Measurements from ENCODE around the gene ONECUT1. TPM values are rescaled to one million over a fixed set of nuclear protein-coding genes. Genes with fewer than 3 reads are reported as not detected.
"Not testable (repeated sequence)": the region's sequence is repeated elsewhere in the genome, so short reads cannot be mapped to it uniquely, and the experiment has no call there.

ONECUT1 gene
- total RNA-seq (1 to 10 TPM in 1 of 5 donors, under 1 TPM in 1, not detected in 3; 0.18 to 1.2 TPM), polyA plus RNA-seq (not detected)
- long read RNA-seq, donor 1 = 0 reads
- long read RNA-seq, donor 2 = 0 reads
- long read RNA-seq, donor 3 = 0 reads
- long read RNA-seq, donor 4 = 0 reads
- long read RNA-seq, donor 5 = 0 reads
- long read RNA-seq, donor 6 = 0 reads
- long read RNA-seq, donor 7 = 0 reads
- long read RNA-seq, donor 8 = 0 reads
- long read RNA-seq, donor 9 = 0 reads
- long read RNA-seq, donor 10 = 0 reads

DNA sequence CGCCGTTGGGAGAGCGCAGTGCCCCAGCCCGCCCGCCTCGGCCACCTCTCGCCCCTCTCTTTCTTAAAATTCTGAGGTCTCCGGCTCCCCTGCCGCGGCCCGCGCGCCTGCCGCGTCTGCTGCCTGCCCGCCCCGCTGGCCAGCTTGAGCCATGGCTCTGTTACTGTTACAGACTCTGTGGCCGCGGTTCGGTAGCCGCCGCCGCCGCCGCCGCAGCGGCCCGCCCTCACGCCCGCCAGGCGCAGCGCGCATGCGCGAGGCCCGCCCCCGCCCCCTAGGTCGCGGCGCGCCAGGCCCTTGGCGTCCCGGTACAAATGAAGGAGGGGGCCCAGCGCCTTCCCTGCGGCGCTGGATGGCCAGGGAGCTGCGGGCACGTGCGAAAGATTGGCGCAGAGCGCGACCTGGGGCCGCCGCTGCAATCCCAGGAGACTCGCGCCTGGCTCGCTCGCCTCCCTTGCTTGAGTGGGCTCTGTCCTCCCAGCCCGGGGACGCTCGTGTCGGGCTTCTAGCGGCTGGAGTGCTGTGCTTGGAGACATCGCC lies at the start of gene ONECUT1:
ONECUT1 (minus strand) TSS at position 168 of the 540 bp plus-strand sequence. CDS start 452 bp downstream, outside the sequence.
- H3K27me3 ChIP-seq = peaks cover 52 to 100% (median 86%) of the 10 kb centered on the region in 3 donors
- peaks cover 28 to 61% (median 50%) of the 10 kb centered on the region in 4 donors for H3K4me1 ChIP-seq
- H3K36me3 ChIP-seq = no peaks in the 10 kb centered on the region
- TF ChIP-seq POLR2A (IDR thresholded peaks at IDR 0.05) (no peak), EP300 (IDR thresholded peaks at IDR 0.05) (no peak), POLR2AphosphoS5 (IDR thresholded peaks at IDR 0.05) (no peak)
- TF ChIP-seq, protein P1, sequence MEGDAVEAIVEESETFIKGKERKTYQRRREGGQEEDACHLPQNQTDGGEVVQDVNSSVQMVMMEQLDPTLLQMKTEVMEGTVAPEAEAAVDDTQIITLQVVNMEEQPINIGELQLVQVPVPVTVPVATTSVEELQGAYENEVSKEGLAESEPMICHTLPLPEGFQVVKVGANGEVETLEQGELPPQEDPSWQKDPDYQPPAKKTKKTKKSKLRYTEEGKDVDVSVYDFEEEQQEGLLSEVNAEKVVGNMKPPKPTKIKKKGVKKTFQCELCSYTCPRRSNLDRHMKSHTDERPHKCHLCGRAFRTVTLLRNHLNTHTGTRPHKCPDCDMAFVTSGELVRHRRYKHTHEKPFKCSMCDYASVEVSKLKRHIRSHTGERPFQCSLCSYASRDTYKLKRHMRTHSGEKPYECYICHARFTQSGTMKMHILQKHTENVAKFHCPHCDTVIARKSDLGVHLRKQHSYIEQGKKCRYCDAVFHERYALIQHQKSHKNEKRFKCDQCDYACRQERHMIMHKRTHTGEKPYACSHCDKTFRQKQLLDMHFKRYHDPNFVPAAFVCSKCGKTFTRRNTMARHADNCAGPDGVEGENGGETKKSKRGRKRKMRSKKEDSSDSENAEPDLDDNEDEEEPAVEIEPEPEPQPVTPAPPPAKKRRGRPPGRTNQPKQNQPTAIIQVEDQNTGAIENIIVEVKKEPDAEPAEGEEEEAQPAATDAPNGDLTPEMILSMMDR (IDR thresholded peaks at IDR 0.05) = no peak
- WGBS, 5 donors = 0 to 1% (median 1%) methylated on average over 16 to 64 of the region's 64 CpGs
- H3K27ac ChIP-seq = no peak within 1 kb of the TSS
- H3K9me3 ChIP-seq = no peaks in the 10 kb centered on the region
- peak; percentile 51 to 88 for DNase-seq
- peak within 1 kb of the TSS; percentile 44 to 62 (median 54) for H3K4me3 ChIP-seq
- intact Hi-C loops (cut with DNase I; ENCODE audit: low total_unique reads) = no loop called here

DNA sequence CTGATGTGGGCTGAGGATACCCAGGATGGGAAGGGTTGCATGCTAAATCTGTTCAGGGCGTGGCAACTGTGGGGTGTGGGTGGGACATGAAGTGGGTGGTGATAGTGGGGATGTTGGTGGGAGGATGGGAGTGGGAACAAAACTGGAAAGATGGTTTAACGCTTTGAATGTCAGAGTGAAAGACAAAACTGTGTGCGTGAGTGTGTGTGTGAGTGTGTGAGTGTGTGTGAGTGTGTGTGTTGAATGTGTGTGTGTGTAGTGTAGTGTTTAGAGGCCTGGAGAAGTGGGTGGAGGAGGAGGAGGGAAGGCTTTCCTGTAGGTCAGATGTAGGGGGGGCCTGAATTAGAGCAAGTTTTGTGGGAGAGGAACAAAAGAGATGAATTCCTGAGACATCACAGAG lies 44.2 kb upstream of the ONECUT1 start:
- no peaks in the 10 kb centered on the region for H3K27me3 ChIP-seq
- no peak for TF ChIP-seq POLR2A (IDR thresholded peaks at IDR 0.05)
- no peak for TF ChIP-seq POLR2AphosphoS5 (IDR thresholded peaks at IDR 0.05)
- no peak for TF ChIP-seq EP300 (IDR thresholded peaks at IDR 0.05)
- TF ChIP-seq, protein P1 (IDR thresholded peaks at IDR 0.05) = no peak
- no peaks in the 10 kb centered on the region for H3K36me3 ChIP-seq
- H3K27ac ChIP-seq = no peak overlapping the region
- 65 to 72% (median 68%) methylated on average over 3 of the region's 3 CpGs for WGBS, 5 donors
- peaks cover 0 to 14% (median 5%) of the 10 kb centered on the region in 4 donors for H3K9me3 ChIP-seq
- H3K4me3 ChIP-seq = no peak overlapping the region
- intact Hi-C loops (cut with DNase I; ENCODE audit: low total_unique reads) = no loop called here
- DNase-seq = no peak
- no peaks in the 10 kb centered on the region for H3K4me1 ChIP-seq

DNA sequence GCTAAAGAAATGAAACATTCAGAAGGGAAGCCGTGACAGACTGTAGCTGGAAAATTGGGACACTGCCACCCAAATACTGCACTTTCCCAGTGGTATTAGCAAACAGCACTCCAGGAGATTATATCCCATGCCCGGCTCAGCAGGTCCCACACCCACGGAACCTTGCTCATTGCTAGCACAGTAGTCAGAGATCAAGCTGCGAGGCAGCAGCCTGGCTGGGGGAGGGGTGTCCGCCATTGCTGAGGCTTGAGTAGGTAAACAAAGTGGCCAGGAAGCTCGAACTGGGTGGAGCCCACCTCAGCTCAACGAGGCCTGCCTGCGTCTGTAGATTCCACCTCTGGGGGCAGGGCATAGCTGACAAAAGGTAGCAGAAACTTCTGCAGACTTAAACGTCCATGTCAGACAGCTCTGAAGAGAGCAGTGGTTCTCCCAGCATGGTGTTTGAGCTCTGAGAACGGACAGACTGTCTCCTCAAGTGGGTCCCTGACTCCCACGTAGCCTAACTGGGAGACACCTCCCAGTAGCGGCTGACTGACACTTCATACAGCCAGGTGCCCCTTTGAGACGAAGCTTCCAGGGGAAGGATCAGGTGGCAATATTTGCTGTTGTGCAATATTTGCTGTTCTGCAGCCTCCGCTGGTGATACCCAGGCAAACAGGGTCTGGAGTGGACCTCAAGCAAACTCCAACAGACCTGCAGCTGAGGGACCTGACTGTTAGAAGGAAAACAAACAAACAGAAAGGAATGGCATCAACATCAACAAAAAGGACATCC lies 34.2 kb upstream of the ONECUT1 start:
- H3K4me1 ChIP-seq; DNase-seq; intact Hi-C loops (cut with DNase I; ENCODE audit: low total_unique reads); H3K9me3 ChIP-seq; H3K27ac ChIP-seq; H3K4me3 ChIP-seq; H3K36me3 ChIP-seq: not testable (repeated sequence)
- WGBS, 5 donors = 59 to 77% (median 75%) methylated on average over 7 to 14 of the region's 14 CpGs
- H3K27me3 ChIP-seq = peaks cover 0 to 39% (median 0%) of the 10 kb centered on the region in 3 donors

DNA sequence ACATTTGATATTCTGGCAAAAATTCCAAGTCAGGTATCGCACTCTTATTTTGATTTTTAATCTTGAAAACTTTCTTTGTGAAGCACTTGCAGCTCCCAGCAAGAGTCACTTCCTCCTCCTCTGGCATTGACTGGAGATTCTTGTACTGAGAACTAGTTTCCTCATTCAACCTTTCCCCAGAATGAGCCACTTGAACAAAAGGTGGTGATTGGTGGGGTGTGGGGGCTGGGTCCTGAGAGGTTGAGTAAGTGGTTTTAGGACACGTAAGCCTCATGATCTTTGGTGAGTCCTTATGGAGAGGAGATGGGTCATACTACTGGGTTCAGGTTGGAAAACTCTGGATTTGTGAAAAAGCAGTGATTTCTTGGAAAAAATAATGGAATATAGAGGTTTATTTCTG lies 32.3 kb upstream of the ONECUT1 start:
- Histone ChIP-seq H3K27me3 (peaks cover 0 to 46% (median 3%) of the 10 kb centered on the region in 3 donors), H3K4me1 (no peaks in the 10 kb centered on the region), H3K36me3 (no peaks in the 10 kb centered on the region), H3K4me3 (no peak overlapping the region), H3K27ac (no peak overlapping the region), H3K9me3 (peaks cover 0 to 10% (median 0%) of the 10 kb centered on the region in 4 donors)
- DNase-seq = no peak
- intact Hi-C loops (cut with DNase I; ENCODE audit: low total_unique reads) = no loop called here
- WGBS, 5 donors = 49 to 62% (median 55%) methylated on average over 2 of the region's 2 CpGs
- TF ChIP-seq EP300 (IDR thresholded peaks at IDR 0.05) (no peak), POLR2AphosphoS5 (IDR thresholded peaks at IDR 0.05) (no peak), POLR2A (IDR thresholded peaks at IDR 0.05) (no peak)
- TF ChIP-seq, protein P1 (IDR thresholded peaks at IDR 0.05) = no peak
